ENCODE results near the gene CPNE4.

The CPNE4 gene

DNA sequence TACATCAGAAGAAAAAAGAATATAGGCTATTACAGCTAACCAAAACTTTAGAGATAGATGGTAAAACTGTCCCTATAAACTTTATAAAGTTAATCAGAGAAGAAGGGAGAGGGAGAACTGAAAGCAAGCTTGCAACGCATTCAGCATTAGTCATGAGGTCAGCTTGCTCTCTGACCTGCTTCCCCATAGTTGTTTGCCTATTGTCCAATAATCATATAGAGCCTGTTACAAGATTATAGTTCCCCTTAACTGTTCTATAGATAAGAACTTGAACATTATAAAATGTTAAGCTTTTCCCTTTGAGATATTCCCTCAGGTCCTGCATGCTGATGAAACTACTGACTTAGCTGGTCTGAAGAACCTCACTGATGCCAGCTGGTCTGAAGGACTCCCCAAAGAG is 74.5 kb downstream of the CPNE4 start:
- TF ChIP-seq, protein P1, sequence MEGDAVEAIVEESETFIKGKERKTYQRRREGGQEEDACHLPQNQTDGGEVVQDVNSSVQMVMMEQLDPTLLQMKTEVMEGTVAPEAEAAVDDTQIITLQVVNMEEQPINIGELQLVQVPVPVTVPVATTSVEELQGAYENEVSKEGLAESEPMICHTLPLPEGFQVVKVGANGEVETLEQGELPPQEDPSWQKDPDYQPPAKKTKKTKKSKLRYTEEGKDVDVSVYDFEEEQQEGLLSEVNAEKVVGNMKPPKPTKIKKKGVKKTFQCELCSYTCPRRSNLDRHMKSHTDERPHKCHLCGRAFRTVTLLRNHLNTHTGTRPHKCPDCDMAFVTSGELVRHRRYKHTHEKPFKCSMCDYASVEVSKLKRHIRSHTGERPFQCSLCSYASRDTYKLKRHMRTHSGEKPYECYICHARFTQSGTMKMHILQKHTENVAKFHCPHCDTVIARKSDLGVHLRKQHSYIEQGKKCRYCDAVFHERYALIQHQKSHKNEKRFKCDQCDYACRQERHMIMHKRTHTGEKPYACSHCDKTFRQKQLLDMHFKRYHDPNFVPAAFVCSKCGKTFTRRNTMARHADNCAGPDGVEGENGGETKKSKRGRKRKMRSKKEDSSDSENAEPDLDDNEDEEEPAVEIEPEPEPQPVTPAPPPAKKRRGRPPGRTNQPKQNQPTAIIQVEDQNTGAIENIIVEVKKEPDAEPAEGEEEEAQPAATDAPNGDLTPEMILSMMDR (conservative IDR thresholded peaks at IDR 0.05; ENCODE audit: low read depth) = no peak
- CTCF ChIA-PET = interaction anchor here (0.7 kb wide), 1 partner anchor 219 kb away, joined by 4 read pairs; no protein-coding TSS in a partner anchor
- no peak overlapping the region for H3K27ac ChIP-seq
- DNase-seq (ENCODE audit: low spot score) = no peak
- POLR2A ChIA-PET (ENCODE audit: low non-redundant PET) = no interaction called here

DNA sequence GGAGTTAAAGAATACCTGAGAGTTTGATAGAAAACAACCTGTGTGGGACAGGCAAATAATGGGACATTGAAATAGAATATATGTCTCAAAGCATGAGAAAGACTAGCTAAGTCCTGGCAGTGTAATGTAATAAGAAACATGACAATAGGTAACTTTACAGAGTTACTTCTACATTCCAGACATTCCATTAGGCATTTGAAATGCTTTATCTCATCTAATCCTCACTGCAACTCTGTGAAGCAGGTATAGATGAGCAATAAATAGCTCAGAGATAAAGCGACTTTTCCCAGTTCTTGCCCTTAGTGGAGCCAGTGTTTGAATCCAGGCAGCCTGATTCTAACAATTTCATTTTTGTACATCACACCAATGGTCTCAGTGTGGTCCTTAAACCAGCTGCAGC is 76.8 kb downstream of the CPNE4 start:
- no peak overlapping the region for H3K27ac ChIP-seq

DNA sequence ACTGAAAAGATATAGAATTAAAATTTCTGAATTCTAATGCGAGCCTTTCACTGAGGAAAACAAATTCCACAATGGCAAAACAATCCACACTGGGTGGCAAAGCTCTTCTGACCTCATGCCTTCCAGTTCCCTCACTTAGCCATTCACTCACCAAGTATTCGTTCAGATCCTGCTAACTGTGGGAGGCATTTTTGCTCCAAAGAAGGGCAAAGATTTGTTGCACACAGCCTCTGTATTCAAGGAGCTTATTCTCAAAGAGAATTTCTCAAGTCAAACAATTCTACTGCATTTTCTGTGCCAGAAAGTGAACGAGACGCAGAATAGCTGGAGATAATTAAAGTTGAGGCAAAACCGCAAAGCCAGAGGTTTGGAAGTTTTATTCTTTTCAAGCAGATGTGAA is 77.3 kb downstream of the CPNE4 start:
- H3K27ac ChIP-seq = no peak overlapping the region
- ChIA-PET POLR2A (ENCODE audit: low non-redundant PET) (no interaction called here), CTCF (no interaction called here)
- TF ChIP-seq, protein P1 (conservative IDR thresholded peaks at IDR 0.05; ENCODE audit: low read depth) = no peak
- DNase-seq (ENCODE audit: low spot score) = no peak

More for the DNA sequence above, 76.8 kb downstream of the CPNE4 start:
- TF ChIP-seq, protein P1 (conservative IDR thresholded peaks at IDR 0.05; ENCODE audit: low read depth) = no peak
- CTCF ChIA-PET = no interaction called here
- POLR2A ChIA-PET (ENCODE audit: low non-redundant PET) = no interaction called here
- no peak for DNase-seq (ENCODE audit: low spot score)

DNA sequence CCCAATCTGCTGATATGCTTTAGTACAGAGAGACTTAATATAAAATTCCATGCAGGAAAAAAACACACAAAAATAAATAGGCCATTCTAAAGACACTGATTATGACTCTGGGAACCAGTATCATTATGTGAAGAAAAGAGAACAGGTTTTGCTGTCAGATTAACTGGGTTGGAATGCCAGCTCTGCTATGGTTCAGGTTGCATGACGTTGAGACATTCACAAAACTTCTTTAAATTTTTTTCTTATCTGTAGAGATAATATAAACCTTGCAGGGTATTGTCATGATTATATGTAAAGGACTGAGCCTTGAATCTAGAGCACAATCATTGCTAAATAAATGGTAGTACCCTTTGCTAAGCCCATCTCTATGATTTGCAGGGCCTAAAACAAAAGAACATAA is 86.0 kb downstream of the CPNE4 start:
- DNase-seq (ENCODE audit: low spot score) = no peak
- ChIA-PET CTCF (interaction anchor here (0.6 kb wide), 1 partner anchor 1724 kb away, joined by 9 read pairs; no protein-coding TSS in a partner anchor), POLR2A (ENCODE audit: low non-redundant PET) (no interaction called here)
- H3K27ac ChIP-seq = no peak overlapping the region
- TF ChIP-seq, protein P1 (conservative IDR thresholded peaks at IDR 0.05; ENCODE audit: low read depth) = no peak

DNA sequence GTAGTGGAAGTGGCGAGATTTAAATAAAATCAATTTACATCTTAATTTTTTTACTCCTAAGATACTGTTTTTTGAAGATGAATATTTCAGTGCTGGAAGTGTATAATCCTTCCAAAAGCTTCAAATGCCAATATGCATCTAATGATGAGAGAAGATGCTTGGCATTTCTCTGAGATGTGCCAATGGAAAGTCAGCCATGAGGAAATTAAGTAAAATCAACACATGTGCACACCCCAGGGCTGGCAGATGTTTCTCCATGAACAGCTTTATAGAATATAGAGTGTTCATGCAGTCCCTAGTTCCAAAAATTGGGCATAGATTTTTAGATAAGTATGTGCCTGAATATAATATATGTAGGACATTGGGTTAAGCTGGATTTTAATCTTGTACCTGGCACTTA is 90.1 kb downstream of the CPNE4 start:
- TF ChIP-seq, protein P1 (conservative IDR thresholded peaks at IDR 0.05; ENCODE audit: low read depth) = no peak
- no peak for DNase-seq (ENCODE audit: low spot score)
- H3K27ac ChIP-seq = no peak overlapping the region
- POLR2A ChIA-PET (ENCODE audit: low non-redundant PET) = no interaction called here
- CTCF ChIA-PET = interaction anchor here (0.6 kb wide), 1 partner anchor 12 kb away, joined by 3 read pairs; no protein-coding TSS in a partner anchor

DNA sequence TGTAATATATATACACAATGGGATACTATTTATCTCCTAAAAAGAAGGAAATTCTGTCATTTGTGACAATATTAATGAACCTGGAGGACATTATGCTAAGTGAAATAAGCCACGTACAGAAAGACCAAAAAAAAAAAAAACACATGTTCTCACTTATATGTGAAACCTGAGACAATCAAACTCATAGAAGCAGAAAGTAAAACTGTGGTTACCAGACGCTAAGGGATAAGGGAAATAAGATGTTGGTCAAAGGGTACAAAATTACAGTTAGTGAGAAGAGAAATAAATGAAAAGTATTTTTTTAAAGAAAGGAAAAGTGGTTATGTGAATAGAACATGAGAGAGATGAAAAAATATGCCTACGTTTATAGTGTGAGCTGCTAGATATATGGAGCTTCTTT is 101.1 kb downstream of the CPNE4 start:
- ChIA-PET POLR2A (ENCODE audit: low non-redundant PET) (no interaction called here), CTCF (no interaction called here)
- no peak for DNase-seq (ENCODE audit: low spot score)
- TF ChIP-seq, protein P1 (conservative IDR thresholded peaks at IDR 0.05; ENCODE audit: low read depth) = no peak
- H3K27ac ChIP-seq = no peak overlapping the region

DNA sequence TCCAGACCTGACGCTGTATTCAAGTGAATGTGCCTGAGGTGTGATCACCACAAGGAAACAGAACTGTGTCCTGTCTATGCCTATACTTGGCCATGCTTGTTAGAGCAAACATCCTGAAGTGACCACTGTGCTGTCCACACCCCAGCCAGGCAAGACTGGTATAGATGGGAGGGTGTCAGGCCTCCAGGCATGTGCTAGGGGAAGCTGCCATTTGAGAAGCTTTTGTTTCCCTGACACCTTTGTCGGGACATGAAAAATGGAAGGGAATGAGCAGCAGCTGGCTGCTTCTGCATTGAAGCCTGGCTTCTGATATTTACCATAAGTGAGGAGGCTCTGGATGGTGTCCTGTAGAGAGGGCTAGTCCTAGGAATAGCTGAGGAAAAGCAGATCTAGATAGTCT is 106.2 kb downstream of the CPNE4 start:
- CTCF ChIA-PET = interaction anchor here (0.7 kb wide), 1 partner anchor 379 kb away, joined by 3 read pairs; no protein-coding TSS in a partner anchor
- POLR2A ChIA-PET (ENCODE audit: low non-redundant PET) = no interaction called here
- no peak for DNase-seq (ENCODE audit: low spot score)

More for the DNA sequence above, 106.2 kb downstream of the CPNE4 start:
- H3K27ac ChIP-seq = no peak overlapping the region
- TF ChIP-seq, protein P1 (conservative IDR thresholded peaks at IDR 0.05; ENCODE audit: low read depth) = no peak

Data from RWPE1 (cell line).